K562 (cell line): ENCODE data around the gene SPATA12. TPM values are rescaled to one million over a fixed set of nuclear protein-coding genes. Genes with fewer than 3 reads are reported as not detected.

Experiments used
- ATAC-seq: fragments of 200-7000 bp; cut with Tn5 transposase; 3 replicates; pipeline ENCODE4 v1.9.1; 2020; ENCODE audit warnings: moderate library complexity
- BruUV-seq: library from RNA; stranded (reverse); fragments of 400-500 nt; replicated peaks from 2 replicates; lab custom pipeline; 2021; lab: Mats Ljungman, UMichigan
- CTCF ChIA-PET: fragments of 300-600 bp; formaldehyde crosslinking; extraction: SDS; loops from one replicate; lab custom pipeline; 2021; ENCODE audit warnings: low intra/inter-chr PET ratio; lab: Yijun Ruan, JAX
- POLR2A ChIA-PET: fragments of 300-600, 350-650 bp; sonication (Branson Sonifier 250); formaldehyde crosslinking; extraction: SDS; loops from one replicate; lab custom pipeline; 2021; ENCODE audit warnings: antibody characterized with exemption, inconsistent platforms; lab: Yijun Ruan, JAX
- DNase-seq, 4 experiments: peaks; one replicate each; pipeline versions ENCODE4 v3.0.0 to v3.0.0-alpha.2; 2011 to 2018; ENCODE audit warnings: low spot score in 3 of 4, mixed read lengths in 3 of 4; ENCODE audit errors: extremely low read depth in 1 of 4
- FAIRE-seq: peaks from 2 replicates; lab custom pipeline; 2011; peaks lifted over from hg19 to GRCh38; lab: Jason Lieb, UNC
- H2AFZ ChIP-seq: 2 replicates; pipeline ENCODE4 v1.6.0; 2011; ENCODE audit warnings: low read depth, low read length, control low read depth, inconsistent platforms
- H3K27ac ChIP-seq: fragments of 200-600 bp; 3 replicates; pipeline ENCODE4 v1.8.0; 2011; ENCODE audit warnings: low read depth, mild to moderate bottlenecking, control low read depth, inconsistent platforms, low read length, moderate library complexity, mixed read lengths; ENCODE audit errors: extremely low read depth
- H3K27me3 ChIP-seq, 2 experiments: fragments of 300-600 bp in 1 of 2; 2 replicates in 1 of 2; 3 replicates in 1 of 2; pipeline versions ENCODE4 v1.6.0 to v1.8.0; 2011; ENCODE audit warnings: inconsistent platforms in 2 of 2, low read length in 2 of 2, mild to moderate bottlenecking in 1 of 2, mixed read lengths in 1 of 2, moderate library complexity in 1 of 2; ENCODE audit not compliant: control insufficient read depth in 2 of 2, insufficient read depth in 2 of 2
- H3K36me3 ChIP-seq: fragments of 300-600 bp; 3 replicates; pipeline ENCODE4 v1.8.0; 2011; ENCODE audit warnings: mild to moderate bottlenecking, low read length, inconsistent platforms; ENCODE audit not compliant: control insufficient read depth, insufficient read depth
- H3K4me1 ChIP-seq, 2 experiments: fragments of 200-600 bp in 1 of 2; replicated peaks in 1 of 2; 2 replicates in 1 of 2; 3 replicates in 1 of 2; pipeline versions ENCODE4 v1.5.1 to v1.8.0; 2011; ENCODE audit warnings: inconsistent platforms in 2 of 2, low read length in 2 of 2, mild to moderate bottlenecking in 1 of 2, mixed read lengths in 1 of 2, moderate library complexity in 1 of 2; ENCODE audit not compliant: control insufficient read depth in 2 of 2, insufficient read depth in 2 of 2
- H3K4me2 ChIP-seq: 2 replicates; pipeline ENCODE4 v1.6.1; 2011; ENCODE audit warnings: low read length, control low read depth, inconsistent platforms, mixed read lengths; ENCODE audit not compliant: insufficient read depth
- H3K4me3 ChIP-seq: fragments of 200-600 bp; sonication (generic), shearing (Covaris generic); 2 replicates; pipeline ENCODE4 v1.5.1; 2016; ENCODE audit warnings: control low read depth, inconsistent platforms
- H3K79me2 ChIP-seq: fragments of 200-600 bp; 3 replicates; pipeline ENCODE4 v1.8.0; 2011; ENCODE audit warnings: low read length, inconsistent platforms; ENCODE audit not compliant: control insufficient read depth, insufficient read depth
- H3K9ac ChIP-seq, 2 experiments: 2 replicates each; pipeline versions ENCODE4 v1.6.0 to v1.6.1; 2011; ENCODE audit warnings: low read depth in 2 of 2, low read length in 2 of 2, control low read depth in 1 of 2, inconsistent platforms in 1 of 2, mild to moderate bottlenecking in 1 of 2, mixed read lengths in 1 of 2; ENCODE audit not compliant: insufficient read depth in 1 of 2
- H3K9me1 ChIP-seq: one replicate; pipeline ENCODE4 v1.6.0; 2011; ENCODE audit warnings: inconsistent platforms, mild to moderate bottlenecking, low read length, moderate library complexity; ENCODE audit not compliant: control insufficient read depth, insufficient read depth
- H3K9me3 ChIP-seq: replicated peaks from 2 replicates; pipeline ENCODE4 v1.5.1; 2011; ENCODE audit warnings: low read depth, low read length, inconsistent platforms; ENCODE audit not compliant: control insufficient read depth, insufficient read depth
- H4K20me1 ChIP-seq: replicated peaks from 2 replicates; pipeline ENCODE4 v1.6.1; 2011; ENCODE audit warnings: low read length, inconsistent platforms, mixed read lengths; ENCODE audit not compliant: control insufficient read depth, insufficient read depth
- CAMTA2 ChIP-seq: fragments of 250-450 bp; sonication (Bioruptor Pico); conservative IDR thresholded peaks from 2 replicates; pipeline ENCODE4 v1.5.1; 2022
- PHTF2 ChIP-seq: fragments of 250-450 bp; sonication (Bioruptor Pico); IDR thresholded peaks from 2 replicates; pipeline ENCODE4 v1.5.0; 2021; ENCODE audit warnings: mild to moderate bottlenecking
- RBBP5 ChIP-seq: fragments of 200-600 bp; sonication (generic); IDR thresholded peaks from 2 replicates; pipeline ENCODE4 v1.6.1; 2012; ENCODE audit warnings: borderline replicate concordance, mild to moderate bottlenecking, low read length, control low read depth, inconsistent platforms; ENCODE audit not compliant: insufficient read depth, poor library complexity, severe bottlenecking
- RBFOX2 ChIP-seq: fragments of 200-400 bp; formaldehyde crosslinking; IDR thresholded peaks from 2 replicates; pipeline ENCODE4 v1.6.1; 2017; ENCODE audit warnings: low read depth, mild to moderate bottlenecking, low read length, moderate library complexity
- RCOR1 ChIP-seq, 2 experiments: IDR thresholded peaks; 2 replicates each; pipeline ENCODE4 v1.6.1; 2012; ENCODE audit warnings: low read depth in 2 of 2, low read length in 2 of 2, borderline replicate concordance in 1 of 2, improper control_type of control experiment in 1 of 2
- TOE1 ChIP-seq, 2 experiments: fragments of 450-650 bp in 1 of 2; sonication (generic) in 1 of 2; formaldehyde crosslinking in 1 of 2; IDR thresholded peaks; 2 replicates each; pipeline versions ENCODE4 v1.7.1 to v1.8.0; 2016 to 2022; ENCODE audit warnings: borderline replicate concordance in 2 of 2, mild to moderate bottlenecking in 2 of 2, antibody characterized with exemption in 1 of 2, inconsistent platforms in 1 of 2, low read depth in 1 of 2, missing genetic modification reagents in 1 of 2, moderate library complexity in 1 of 2
- ZNF146 ChIP-seq: IDR thresholded peaks from one replicate; pipeline ENCODE4 v1.6.1; 2018; ENCODE audit warnings: missing compliant biosample characterization; ENCODE audit not compliant: unreplicated experiment
- ZZZ3 ChIP-seq: fragments of 450-650 bp; IDR thresholded peaks from 2 replicates; pipeline ENCODE4 v1.6.1; 2016; ENCODE audit warnings: antibody characterized with exemption, mild to moderate bottlenecking, moderate library complexity
- WGBS: fragments of 100-300 bp; shearing (Covaris generic); methylation state at CpG from one replicate; pipeline ENCODE4 v1.1.6; 2016; ENCODE audit warnings: low coverage, mixed read lengths; ENCODE audit not compliant: insufficient coverage; ENCODE audit errors: missing lambda C conversion rate; 5-methylcytosine and 5-hydroxymethylcytosine counted together
- in situ Hi-C: fragments of 300-500 bp; cut with MboI; formaldehyde crosslinking; loops from 4 replicates; pipeline ENCODE4 v1.15.0; 2018; ENCODE audit warnings: inconsistent platforms, mixed read lengths
- intact Hi-C: fragments of 100-400 bp; cut with micrococcal nuclease; formaldehyde crosslinking; loops from 2 replicates; pipeline ENCODE4 v1.14.2; 2022
- polyA plus RNA-seq, 8 experiments: library from polyadenylated mRNA; depleted of rRNA in 4 of 8; stranded (reverse) in 5 of 8; unstranded in 3 of 8; fragments of >200 nt; fragmentation: Nextera tagmentation in 2 of 8; fragmentation: Illumina TruSeq in 1 of 8; extraction: Ambion mirVana in 2 of 8; extraction: Trizol in 1 of 8; gene quantifications; 2 replicates each; pipeline versions ENCODE4 v1.2.1 to v1.2.3, GENCODE V29; 2011 to 2014; ENCODE audit warnings: inconsistent platforms in 1 of 8, missing spikeins in 1 of 8
- total RNA-seq, 7 experiments: library from RNA; depleted of rRNA in 6 of 7; stranded (reverse); fragments of >200 nt in 6 of 7; fragmentation: Illumina TruSeq in 2 of 7; extraction: Trizol in 2 of 7; gene quantifications; 2 replicates each; pipeline versions ENCODE4 v1.2.1 to v1.2.3, GENCODE V29; 2011 to 2021; ENCODE audit warnings: low replicate concordance in 1 of 7
- TF ChIP-seq, protein P1 (sequence below): sonication (generic); formaldehyde crosslinking; IDR thresholded peaks from 2 replicates; pipeline ENCODE4 v1.8.0; 2022; ENCODE audit warnings: mild to moderate bottlenecking, missing genetic modification reagents
- TF ChIP-seq, protein P2 (sequence below): fragments of 250-450 bp; sonication (Bioruptor Pico); IDR thresholded peaks from 2 replicates; pipeline ENCODE4 v1.5.0; 2021
- TF ChIP-seq, protein P3 (sequence below): fragments of 450-650 bp; IDR thresholded peaks from 2 replicates; pipeline ENCODE4 v1.6.1; 2016; ENCODE audit warnings: missing biosample characterization, missing genetic modification characterization
- TF ChIP-seq, protein P4 (sequence below): fragments of 450-650 bp; formaldehyde crosslinking; IDR thresholded peaks from 2 replicates; pipeline ENCODE4 v1.4.0; 2020; ENCODE audit warnings: mild to moderate bottlenecking, moderate library complexity
- TF ChIP-seq, protein P5 (sequence below): IDR thresholded peaks from 2 replicates; pipeline ENCODE4 v1.6.1; 2011; ENCODE audit warnings: borderline replicate concordance, low read depth, mild to moderate bottlenecking, moderate library complexity, low read length; ENCODE audit not compliant: insufficient read depth, poor library complexity, severe bottlenecking

SPATA12 gene
- total and polyA plus RNA-seq, 9 of the 15 experiments (the other 6 are each of a cell fraction or from before 2014, with no cell fraction given), result not detected

DNA sequence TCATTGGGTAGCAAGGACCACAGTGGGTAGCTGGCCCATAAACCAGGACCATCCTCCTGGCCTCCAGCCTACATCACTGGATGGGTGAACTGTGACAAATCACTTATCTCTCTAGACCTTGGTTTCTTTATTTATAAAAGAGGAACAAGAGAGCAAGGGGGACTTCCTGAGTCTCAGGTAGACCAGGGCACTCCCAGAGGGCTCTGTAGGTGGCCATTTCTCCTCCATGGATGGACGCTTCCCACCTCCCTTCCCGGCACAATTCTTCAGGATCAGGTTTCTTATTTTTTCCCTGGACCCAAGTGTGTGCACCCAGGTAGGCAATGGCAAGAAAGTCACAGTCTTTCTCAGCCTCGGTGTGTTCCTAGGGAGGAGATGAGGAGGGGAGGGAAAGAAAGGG lies 41.4 kb upstream of the SPATA12 start (continued):
- TF ChIP-seq, protein P1, sequence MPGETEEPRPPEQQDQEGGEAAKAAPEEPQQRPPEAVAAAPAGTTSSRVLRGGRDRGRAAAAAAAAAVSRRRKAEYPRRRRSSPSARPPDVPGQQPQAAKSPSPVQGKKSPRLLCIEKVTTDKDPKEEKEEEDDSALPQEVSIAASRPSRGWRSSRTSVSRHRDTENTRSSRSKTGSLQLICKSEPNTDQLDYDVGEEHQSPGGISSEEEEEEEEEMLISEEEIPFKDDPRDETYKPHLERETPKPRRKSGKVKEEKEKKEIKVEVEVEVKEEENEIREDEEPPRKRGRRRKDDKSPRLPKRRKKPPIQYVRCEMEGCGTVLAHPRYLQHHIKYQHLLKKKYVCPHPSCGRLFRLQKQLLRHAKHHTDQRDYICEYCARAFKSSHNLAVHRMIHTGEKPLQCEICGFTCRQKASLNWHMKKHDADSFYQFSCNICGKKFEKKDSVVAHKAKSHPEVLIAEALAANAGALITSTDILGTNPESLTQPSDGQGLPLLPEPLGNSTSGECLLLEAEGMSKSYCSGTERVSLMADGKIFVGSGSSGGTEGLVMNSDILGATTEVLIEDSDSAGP (CRISPR knock-in tag), result no peak
- no peak for TF ChIP-seq CAMTA2 (CRISPR knock-in tag)
- no peak for TF ChIP-seq RBBP5
- TF ChIP-seq, protein P2, sequence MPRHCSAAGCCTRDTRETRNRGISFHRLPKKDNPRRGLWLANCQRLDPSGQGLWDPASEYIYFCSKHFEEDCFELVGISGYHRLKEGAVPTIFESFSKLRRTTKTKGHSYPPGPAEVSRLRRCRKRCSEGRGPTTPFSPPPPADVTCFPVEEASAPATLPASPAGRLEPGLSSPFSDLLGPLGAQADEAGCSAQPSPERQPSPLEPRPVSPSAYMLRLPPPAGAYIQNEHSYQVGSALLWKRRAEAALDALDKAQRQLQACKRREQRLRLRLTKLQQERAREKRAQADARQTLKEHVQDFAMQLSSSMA (CRISPR knock-in tag), result no peak
- no peak for TF ChIP-seq TOE1 (IDR thresholded peaks at IDR 0.05; ENCODE audit: borderline replicate concordance)
- no peak for TF ChIP-seq TOE1 (CRISPR knock-in tag; IDR thresholded peaks at IDR 0.05; ENCODE audit: borderline replicate concordance, low read depth)
- no peak for TF ChIP-seq ZZZ3
- TF ChIP-seq RCOR1 (IDR thresholded peaks at IDR 0.05; ENCODE audit: borderline replicate concordance in 1 of 2, low read depth in 2 of 2, low read length in 2 of 2), result no peak

DNA sequence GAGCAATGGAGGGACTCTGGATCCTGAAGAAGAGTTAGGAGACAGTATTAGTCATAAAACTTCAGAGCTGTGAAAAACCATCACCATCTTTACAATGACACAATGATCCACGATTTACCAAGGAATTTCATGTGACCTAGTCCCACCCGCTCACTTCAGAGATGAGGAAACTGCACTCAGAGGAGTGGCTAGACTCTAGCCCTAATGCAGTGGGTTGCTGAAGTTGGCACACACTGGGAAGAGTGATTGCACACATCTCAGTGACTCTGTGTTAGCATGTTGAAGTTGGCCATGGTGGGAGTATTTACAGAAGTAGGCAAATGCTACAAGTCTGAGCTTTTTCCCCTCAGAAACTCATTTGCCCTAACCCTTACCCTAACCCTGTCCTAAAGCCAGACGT lies 35.2 kb upstream of the SPATA12 start:
- CTCF ChIA-PET, result no interaction called here
- Histone ChIP-seq H2AFZ (no peak overlapping the region), H3K4me3 (no peak overlapping the region), H3K36me3 (no peaks in the 10 kb centered on the region)
- ATAC-seq (no peak), FAIRE-seq (no peak)
- TF ChIP-seq, protein P3, sequence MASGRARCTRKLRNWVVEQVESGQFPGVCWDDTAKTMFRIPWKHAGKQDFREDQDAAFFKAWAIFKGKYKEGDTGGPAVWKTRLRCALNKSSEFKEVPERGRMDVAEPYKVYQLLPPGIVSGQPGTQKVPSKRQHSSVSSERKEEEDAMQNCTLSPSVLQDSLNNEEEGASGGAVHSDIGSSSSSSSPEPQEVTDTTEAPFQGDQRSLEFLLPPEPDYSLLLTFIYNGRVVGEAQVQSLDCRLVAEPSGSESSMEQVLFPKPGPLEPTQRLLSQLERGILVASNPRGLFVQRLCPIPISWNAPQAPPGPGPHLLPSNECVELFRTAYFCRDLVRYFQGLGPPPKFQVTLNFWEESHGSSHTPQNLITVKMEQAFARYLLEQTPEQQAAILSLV (tag), result no peak
- TF ChIP-seq ZNF146 (CRISPR knock-in tag) (no peak), PHTF2 (CRISPR knock-in tag) (no peak), RBFOX2 (no peak)
- TF ChIP-seq, protein P4, sequence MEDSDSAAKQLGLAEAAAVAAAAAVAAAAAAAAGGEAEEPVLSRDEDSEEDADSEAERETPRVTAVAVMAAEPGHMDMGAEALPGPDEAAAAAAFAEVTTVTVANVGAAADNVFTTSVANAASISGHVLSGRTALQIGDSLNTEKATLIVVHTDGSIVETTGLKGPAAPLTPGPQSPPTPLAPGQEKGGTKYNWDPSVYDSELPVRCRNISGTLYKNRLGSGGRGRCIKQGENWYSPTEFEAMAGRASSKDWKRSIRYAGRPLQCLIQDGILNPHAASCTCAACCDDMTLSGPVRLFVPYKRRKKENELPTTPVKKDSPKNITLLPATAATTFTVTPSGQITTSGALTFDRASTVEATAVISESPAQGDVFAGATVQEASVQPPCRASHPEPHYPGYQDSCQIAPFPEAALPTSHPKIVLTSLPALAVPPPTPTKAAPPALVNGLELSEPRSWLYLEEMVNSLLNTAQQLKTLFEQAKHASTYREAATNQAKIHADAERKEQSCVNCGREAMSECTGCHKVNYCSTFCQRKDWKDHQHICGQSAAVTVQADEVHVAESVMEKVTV, result no peak
- TF ChIP-seq, protein P5, sequence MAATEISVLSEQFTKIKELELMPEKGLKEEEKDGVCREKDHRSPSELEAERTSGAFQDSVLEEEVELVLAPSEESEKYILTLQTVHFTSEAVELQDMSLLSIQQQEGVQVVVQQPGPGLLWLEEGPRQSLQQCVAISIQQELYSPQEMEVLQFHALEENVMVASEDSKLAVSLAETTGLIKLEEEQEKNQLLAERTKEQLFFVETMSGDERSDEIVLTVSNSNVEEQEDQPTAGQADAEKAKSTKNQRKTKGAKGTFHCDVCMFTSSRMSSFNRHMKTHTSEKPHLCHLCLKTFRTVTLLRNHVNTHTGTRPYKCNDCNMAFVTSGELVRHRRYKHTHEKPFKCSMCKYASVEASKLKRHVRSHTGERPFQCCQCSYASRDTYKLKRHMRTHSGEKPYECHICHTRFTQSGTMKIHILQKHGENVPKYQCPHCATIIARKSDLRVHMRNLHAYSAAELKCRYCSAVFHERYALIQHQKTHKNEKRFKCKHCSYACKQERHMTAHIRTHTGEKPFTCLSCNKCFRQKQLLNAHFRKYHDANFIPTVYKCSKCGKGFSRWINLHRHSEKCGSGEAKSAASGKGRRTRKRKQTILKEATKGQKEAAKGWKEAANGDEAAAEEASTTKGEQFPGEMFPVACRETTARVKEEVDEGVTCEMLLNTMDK, result no peak
- TF ChIP-seq, all 486 proteins: peak for 0
- intact Hi-C loops, result no loop called here
- in situ Hi-C loops, result no loop called here
- Histone ChIP-seq H3K4me2 (no peak overlapping the region), H3K9me1 (no peaks in the 10 kb centered on the region), H4K20me1 (no peaks in the 10 kb centered on the region), H3K4me1 (peaks cover 0 to 3% of the 10 kb centered on the region in 2 experiments; a peak in 1 of 5 replicates), H3K9ac (no peak overlapping the region), H3K9me3 (no peaks in the 10 kb centered on the region), H3K27ac (no peak overlapping the region), H3K27me3 (no peaks in the 10 kb centered on the region; a peak in 1 of 5 replicates), H3K79me2 (no peaks in the 10 kb centered on the region)
- WGBS, result 19% methylated on average over 2 of the region's 3 CpGs
- POLR2A ChIA-PET, result no interaction called here
- BruUV-seq, result no TSS peak
- DNase-seq, result no peak
